Measurements from ENCODE around the gene C2CD5.

Gene C2CD5

GRCh38 chr12:22527999-22528398, 16.3 kb downstream of the C2CD5 start:
- TF ChIP-seq CREB1 (IDR thresholded peaks at IDR 0.05; ENCODE audit: low read depth) (no peak), REST (IDR thresholded peaks at IDR 0.05; ENCODE audit: low read depth) (no peak), EP300 (IDR thresholded peaks at IDR 0.05; ENCODE audit: borderline replicate concordance) (no peak), YY1 (IDR thresholded peaks at IDR 0.05; ENCODE audit: low read depth) (no peak), ZBTB7A (IDR thresholded peaks at IDR 0.05; ENCODE audit: low read depth) (no peak), TAF1 (IDR thresholded peaks at IDR 0.05; ENCODE audit: low read depth) (no peak), NFIC (IDR thresholded peaks at IDR 0.05) (no peak), TEAD4 (IDR thresholded peaks at IDR 0.05) (no peak), TCF12 (IDR thresholded peaks at IDR 0.05; ENCODE audit: low read depth) (no peak), RAD21 (IDR thresholded peaks at IDR 0.05; ENCODE audit: low read depth) (no peak), USF1 (IDR thresholded peaks at IDR 0.05) (no peak), CEBPB (IDR thresholded peaks at IDR 0.05) (no peak), FOXM1 (IDR thresholded peaks at IDR 0.05; ENCODE audit: borderline replicate concordance, low read depth) (no peak), EGR1 (IDR thresholded peaks at IDR 0.05) (no peak)
- TF ChIP-seq, protein P1, sequence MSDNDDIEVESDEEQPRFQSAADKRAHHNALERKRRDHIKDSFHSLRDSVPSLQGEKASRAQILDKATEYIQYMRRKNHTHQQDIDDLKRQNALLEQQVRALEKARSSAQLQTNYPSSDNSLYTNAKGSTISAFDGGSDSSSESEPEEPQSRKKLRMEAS (IDR thresholded peaks at IDR 0.05): no peak

DNA sequence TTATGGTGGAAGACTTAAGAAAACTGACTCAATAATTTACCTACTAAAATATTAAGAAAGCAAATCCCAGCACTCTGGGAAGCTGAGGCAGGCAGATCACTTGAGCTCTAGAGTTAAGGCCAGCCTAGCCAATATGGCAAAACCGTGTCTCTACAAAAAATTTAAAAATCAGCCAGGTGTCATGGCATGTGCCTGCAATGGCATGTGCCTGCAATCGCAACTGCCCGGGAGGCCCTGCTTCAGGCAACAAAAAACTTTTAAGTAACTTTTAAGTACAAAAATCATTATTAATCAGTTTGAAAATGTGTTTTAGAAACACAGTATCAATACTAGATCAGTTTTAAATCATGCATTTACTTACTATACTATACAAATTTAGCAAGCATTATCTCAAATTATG, 17.5 kb downstream of the C2CD5 start:
- no peak for TF ChIP-seq YY1 (IDR thresholded peaks at IDR 0.05; ENCODE audit: low read depth)
- TF ChIP-seq TAF1 (IDR thresholded peaks at IDR 0.05; ENCODE audit: low read depth): no peak
- TF ChIP-seq TEAD4 (IDR thresholded peaks at IDR 0.05): no peak

DNA sequence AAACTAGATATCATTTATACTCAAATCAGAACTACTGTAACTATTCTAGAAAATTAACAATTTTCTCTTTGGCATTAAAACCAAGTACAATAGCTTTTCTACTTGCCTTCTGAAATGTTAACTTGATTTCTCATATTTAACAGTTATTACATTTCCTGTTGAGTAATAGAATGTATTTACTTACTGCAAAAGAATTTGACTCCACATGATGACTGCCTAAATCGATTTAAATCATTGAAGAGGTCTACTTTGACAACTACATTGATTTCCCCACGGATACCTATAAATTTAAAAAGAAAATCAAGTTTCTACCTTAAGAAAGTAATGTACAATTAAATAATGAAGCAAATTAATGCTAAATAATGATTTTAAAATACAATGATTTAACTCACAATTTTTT, 18.9 kb downstream of the C2CD5 start:
- TF ChIP-seq TEAD4 (IDR thresholded peaks at IDR 0.05) (no peak), USF1 (IDR thresholded peaks at IDR 0.05) (no peak), REST (IDR thresholded peaks at IDR 0.05; ENCODE audit: low read depth) (no peak), TAF1 (IDR thresholded peaks at IDR 0.05; ENCODE audit: low read depth) (no peak), RAD21 (IDR thresholded peaks at IDR 0.05; ENCODE audit: low read depth) (no peak), TCF12 (IDR thresholded peaks at IDR 0.05; ENCODE audit: low read depth) (no peak), EP300 (IDR thresholded peaks at IDR 0.05; ENCODE audit: borderline replicate concordance) (no peak), YY1 (IDR thresholded peaks at IDR 0.05; ENCODE audit: low read depth) (no peak), CEBPB (IDR thresholded peaks at IDR 0.05) (no peak)

DNA sequence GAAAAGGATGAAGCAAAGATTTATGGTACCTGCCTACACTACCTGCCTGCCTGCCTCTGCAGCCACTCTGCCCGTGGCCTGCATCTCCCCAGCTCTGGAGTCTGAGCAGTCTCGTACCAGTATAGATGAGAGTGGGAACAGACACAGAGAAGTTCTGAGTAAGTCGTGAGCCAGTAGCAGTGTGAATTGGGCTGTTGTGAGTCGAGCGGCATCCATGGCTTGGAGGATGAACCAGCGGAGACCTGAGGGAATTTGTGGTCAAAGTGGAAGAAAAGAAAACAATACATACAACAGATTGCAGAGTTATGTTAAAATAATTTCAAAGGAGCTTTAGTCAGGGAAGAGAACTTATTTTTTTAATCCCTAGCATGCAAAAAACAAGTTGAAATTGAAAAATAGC, 25.3 kb downstream of the C2CD5 start:
- no peak for TF ChIP-seq YY1 (IDR thresholded peaks at IDR 0.05; ENCODE audit: low read depth)
- TF ChIP-seq EP300 (IDR thresholded peaks at IDR 0.05; ENCODE audit: borderline replicate concordance): no peak
- TF ChIP-seq FOXM1 (IDR thresholded peaks at IDR 0.05; ENCODE audit: borderline replicate concordance, low read depth): no peak
- TF ChIP-seq, protein P1 (IDR thresholded peaks at IDR 0.05): no peak
- no peak for TF ChIP-seq TEAD4 (IDR thresholded peaks at IDR 0.05)
- TF ChIP-seq EGR1 (IDR thresholded peaks at IDR 0.05): no peak
- no peak for TF ChIP-seq REST (IDR thresholded peaks at IDR 0.05; ENCODE audit: low read depth)
- TF ChIP-seq CEBPB (IDR thresholded peaks at IDR 0.05): no peak
- TF ChIP-seq TAF1 (IDR thresholded peaks at IDR 0.05; ENCODE audit: low read depth): no peak
- no peak for TF ChIP-seq NFIC (IDR thresholded peaks at IDR 0.05)
- no peak for TF ChIP-seq RAD21 (IDR thresholded peaks at IDR 0.05; ENCODE audit: low read depth)
- no peak for TF ChIP-seq USF1 (IDR thresholded peaks at IDR 0.05)
- TF ChIP-seq CREB1 (IDR thresholded peaks at IDR 0.05; ENCODE audit: low read depth): no peak
- TF ChIP-seq ZBTB7A (IDR thresholded peaks at IDR 0.05; ENCODE audit: low read depth): no peak
- TF ChIP-seq TCF12 (IDR thresholded peaks at IDR 0.05; ENCODE audit: low read depth): no peak

Measured in Ishikawa (cell line).